D721Med (cell line): Measurements from ENCODE around the gene MOB3B.

ENCODE experiments used
- DNase-seq: peaks from one replicate; pipeline ENCODE4 v3.0.0; 2011; ENCODE audit warnings: low spot score; ENCODE audit not compliant: insufficient read length
- FAIRE-seq: peaks from 2 replicates; lab custom pipeline; 2011; peaks lifted over from hg19 to GRCh38; lab: Jason Lieb, UNC
- CTCF ChIP-seq: IDR thresholded peaks from 2 replicates; pipeline ENCODE4 v1.5.1; 2012; ENCODE audit warnings: mild to moderate bottlenecking, control low read depth; ENCODE audit not compliant: insufficient read depth; ENCODE audit errors: missing control alignments

The MOB3B gene

GRCh38 chr9:27489087-27489876, 40.3 kb downstream of the MOB3B start:
- no peak for FAIRE-seq
- no peak for DNase-seq
- TF ChIP-seq CTCF: no peak

DNA sequence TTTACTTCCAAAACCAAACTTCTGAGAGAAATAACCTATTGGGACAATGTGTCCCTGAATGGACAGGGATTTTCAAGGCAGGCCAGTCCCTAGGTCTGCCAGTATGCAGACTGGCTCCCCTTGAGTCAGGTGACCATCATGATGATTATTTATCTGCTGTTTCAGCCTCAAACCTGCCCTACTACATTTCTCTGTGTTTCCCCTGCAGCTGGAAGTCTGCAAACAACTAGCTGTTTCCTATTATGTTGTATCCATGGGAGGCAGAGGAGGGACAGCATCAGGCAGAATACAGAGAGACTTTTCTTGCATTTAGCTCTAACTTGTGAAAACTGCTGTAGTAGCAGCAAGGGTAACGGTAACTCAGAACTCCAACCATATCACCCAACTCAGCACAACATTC, 41.7 kb downstream of the MOB3B start:
- DNase-seq (no peak), FAIRE-seq (no peak)
- no peak for TF ChIP-seq CTCF

DNA sequence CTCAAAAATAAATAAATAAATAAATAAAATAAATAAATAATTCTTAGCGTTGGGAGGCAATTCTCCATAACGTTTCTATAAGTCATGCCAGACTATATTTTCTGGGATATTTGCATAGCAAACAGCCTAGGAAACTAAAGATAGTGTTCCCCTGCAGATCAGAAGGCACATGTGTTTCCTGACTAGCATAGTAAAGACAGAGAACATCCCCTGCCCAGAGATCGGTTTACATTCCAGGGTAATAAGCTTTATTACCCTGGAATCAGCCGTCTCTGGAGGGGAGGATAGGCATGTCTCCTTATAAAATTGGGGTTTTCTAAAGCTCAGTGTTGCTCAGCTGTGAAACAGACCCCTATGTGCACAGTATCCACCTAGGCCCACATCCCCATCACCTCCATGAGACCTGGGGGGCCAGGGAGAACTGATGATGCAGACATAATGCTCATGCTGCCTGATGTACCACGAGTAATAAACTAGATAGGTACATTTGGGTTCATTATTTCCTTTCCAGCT, 42.4 kb downstream of the MOB3B start:
- DNase-seq (no peak), FAIRE-seq (no peak)

DNA sequence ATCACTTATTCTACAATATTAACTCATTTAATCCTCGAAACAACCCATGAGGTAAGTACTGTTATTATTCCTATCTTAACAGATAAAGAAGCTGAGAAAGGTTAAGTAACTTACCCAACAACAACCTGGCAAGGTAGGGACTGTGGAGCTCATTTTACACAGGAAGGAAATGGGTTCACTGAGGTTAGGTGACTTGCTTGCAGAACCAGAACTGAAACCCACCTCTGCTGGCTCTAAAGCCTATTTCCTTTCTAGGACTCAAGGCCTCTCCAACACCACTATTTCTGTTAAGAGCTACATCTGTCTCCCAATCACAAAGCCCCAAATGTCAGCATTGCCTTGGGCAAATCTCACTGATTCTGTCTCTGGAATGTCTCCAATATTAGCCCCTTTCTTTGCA, 44.5 kb downstream of the MOB3B start:
- no peak for TF ChIP-seq CTCF
- FAIRE-seq: no peak
- no peak for DNase-seq

More for the DNA sequence above, 42.4 kb downstream of the MOB3B start:
- no peak for TF ChIP-seq CTCF

DNA sequence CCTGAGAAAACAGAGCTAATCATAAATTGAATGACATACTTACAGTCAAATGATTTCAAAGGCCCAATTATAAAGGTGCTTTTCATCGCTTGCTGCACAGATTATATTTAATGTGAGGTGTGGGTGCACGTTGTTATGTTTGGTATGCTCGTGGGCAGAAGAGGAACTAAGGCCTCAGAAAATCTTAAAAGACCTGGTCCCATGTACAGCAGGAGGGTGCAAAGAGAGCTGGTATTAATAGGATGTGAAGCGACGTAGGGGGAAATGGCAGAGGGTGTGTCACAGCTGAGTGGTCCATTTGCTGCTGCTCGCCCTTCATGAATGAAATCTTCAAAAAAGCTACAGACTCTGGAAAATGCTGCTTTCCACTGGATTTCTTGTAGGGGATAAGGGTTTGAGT, 46.0 kb downstream of the MOB3B start:
- TF ChIP-seq CTCF: no peak
- FAIRE-seq (no peak), DNase-seq (no peak)

DNA sequence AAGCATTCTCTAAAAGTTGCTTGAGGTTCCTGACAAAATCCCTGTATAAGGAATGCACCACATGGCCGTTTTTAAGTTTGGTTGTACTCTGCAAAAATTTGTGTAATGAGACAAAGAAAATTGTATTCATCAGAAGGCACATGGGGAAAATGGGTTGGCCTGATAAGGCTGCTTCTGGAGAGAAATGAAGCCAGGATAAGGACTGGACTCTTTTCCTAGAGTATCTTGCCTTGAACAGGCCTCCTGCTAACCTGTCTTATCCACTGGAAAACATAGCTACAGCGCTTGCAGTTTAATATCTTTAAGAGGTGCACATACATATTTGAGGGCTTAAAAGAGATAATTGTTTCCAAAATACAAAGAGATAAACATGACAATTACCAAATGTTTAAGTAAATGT, 46.9 kb downstream of the MOB3B start:
- FAIRE-seq (no peak), DNase-seq (no peak)
- no peak for TF ChIP-seq CTCF

GRCh38 chr9:27478322-27478721, 51.3 kb downstream of the MOB3B start:
- DNase-seq (no peak), FAIRE-seq (no peak)
- no peak for TF ChIP-seq CTCF
